GM12878 (cell line): ENCODE results near the gene PANK1. TPM values are rescaled to one million over a fixed set of nuclear protein-coding genes. Genes with fewer than 3 reads are reported as not detected.

Experiments used
- ATAC-seq: fragments of 200-7000 bp; cut with Tn5 transposase; 3 replicates; pipeline ENCODE4 v1.9.1; 2020; ENCODE audit warnings: mild to moderate bottlenecking, moderate library complexity
- BruUV-seq: library from RNA; stranded (reverse); fragments of 400-500 nt; replicated peaks from 2 replicates; lab custom pipeline; 2021; lab: Mats Ljungman, UMichigan
- CTCF ChIA-PET: fragments of 300-600 bp; sonication (Branson Sonifier 250); formaldehyde crosslinking; extraction: SDS; loops from one replicate; lab custom pipeline; 2021; ENCODE audit warnings: inconsistent platforms; lab: Yijun Ruan, JAX
- POLR2A ChIA-PET: fragments of 350-600 bp; formaldehyde crosslinking; extraction: SDS; loops from one replicate; lab custom pipeline; 2021; ENCODE audit warnings: inconsistent platforms; lab: Charles Lee
- RAD21 ChIA-PET: fragments of 300-600 bp; sonication (Branson Sonifier 250); formaldehyde crosslinking; loops from one replicate; lab custom pipeline; 2023; ENCODE audit warnings: antibody characterized with exemption; ENCODE audit not compliant: unreplicated experiment; lab: Charles Lee
- SMC1A ChIA-PET: fragments of 300-600 bp; sonication (Branson Sonifier 250); formaldehyde crosslinking; loops from one replicate; lab custom pipeline; 2023; ENCODE audit not compliant: unreplicated experiment, uncharacterized antibody; lab: Charles Lee
- DNase-seq: peaks from one replicate; pipeline ENCODE4 v3.0.0-alpha.2; 2011; ENCODE audit warnings: low read depth, low spot score
- FAIRE-seq: peaks from 3 replicates; lab custom pipeline; 2011; peaks lifted over from hg19 to GRCh38; lab: Jason Lieb, UNC
- H2AFZ ChIP-seq: 2 replicates; pipeline ENCODE4 v1.6.0; 2011; ENCODE audit warnings: low read depth, low read length, control low read depth; ENCODE audit not compliant: control insufficient read depth
- H3K27ac ChIP-seq: 2 replicates; pipeline ENCODE4 v1.5.1; 2011; ENCODE audit warnings: control low read depth; ENCODE audit not compliant: control insufficient read depth, insufficient read depth
- H3K27me3 ChIP-seq, 2 experiments: replicated peaks in 1 of 2; 2 replicates each; pipeline versions ENCODE4 v1.6.0 to v1.6.1; 2011; ENCODE audit warnings: low read length in 1 of 2; ENCODE audit not compliant: control insufficient read depth in 2 of 2, insufficient read depth in 2 of 2
- H3K36me3 ChIP-seq, 2 experiments: 2 replicates each; pipeline ENCODE4 v1.5.1; 2011; ENCODE audit warnings: low read length in 1 of 2; ENCODE audit not compliant: control insufficient read depth in 2 of 2, insufficient read depth in 2 of 2
- H3K4me1 ChIP-seq: 2 replicates; pipeline ENCODE4 v1.6.1; 2011; ENCODE audit warnings: mild to moderate bottlenecking, low read length, moderate library complexity, mixed read lengths; ENCODE audit not compliant: control insufficient read depth, insufficient read depth
- H3K4me2 ChIP-seq: 2 replicates; pipeline ENCODE4 v1.6.0; 2011; ENCODE audit warnings: control low read depth; ENCODE audit not compliant: control insufficient read depth, insufficient read depth
- H3K4me3 ChIP-seq: fragments of 200-600 bp; sonication (generic); 2 replicates; pipeline ENCODE4 v1.5.1; 2016
- H3K79me2 ChIP-seq: 2 replicates; pipeline ENCODE4 v1.6.0; 2011; ENCODE audit warnings: low read length; ENCODE audit not compliant: control insufficient read depth, insufficient read depth
- H3K9ac ChIP-seq: 2 replicates; pipeline ENCODE4 v1.8.0; 2011; ENCODE audit warnings: low read length, control low read depth, mixed read lengths; ENCODE audit not compliant: control insufficient read depth, insufficient read depth
- H3K9me3 ChIP-seq: replicated peaks from 3 replicates; pipeline ENCODE4 v1.5.1; 2011; ENCODE audit warnings: mild to moderate bottlenecking, low read length; ENCODE audit not compliant: control insufficient read depth, insufficient read depth
- H4K20me1 ChIP-seq: 2 replicates; pipeline ENCODE4 v1.6.0; 2011; ENCODE audit not compliant: control insufficient read depth, insufficient read depth
- BCLAF1 ChIP-seq: fragments of 450-650 bp; IDR thresholded peaks from 2 replicates; pipeline ENCODE4 v1.6.1; 2017; ENCODE audit warnings: antibody characterized with exemption, mild to moderate bottlenecking, moderate library complexity
- E2F4 ChIP-seq: IDR thresholded peaks from 2 replicates; pipeline ENCODE4 v1.6.1; 2012; ENCODE audit warnings: low read depth, low read length, improper control_type of control experiment
- EED ChIP-seq: sonication (generic); IDR thresholded peaks from 2 replicates; pipeline ENCODE4 v1.6.1; 2016; ENCODE audit warnings: antibody characterized with exemption, low read depth
- GABPA ChIP-seq: IDR thresholded peaks from 2 replicates; pipeline ENCODE4 v1.6.1; 2014; ENCODE audit warnings: antibody characterized with exemption, low read depth, mild to moderate bottlenecking, inconsistent platforms
- PAX5 ChIP-seq: IDR thresholded peaks from 2 replicates; pipeline ENCODE4 v1.6.1; 2011; ENCODE audit warnings: low read depth, low read length, borderline replicate concordance
- POU2F2 ChIP-seq: IDR thresholded peaks from 3 replicates; pipeline ENCODE4 v1.6.1; 2011; ENCODE audit warnings: low read depth, mild to moderate bottlenecking, low read length, borderline replicate concordance
- RAD21 ChIP-seq: IDR thresholded peaks from 2 replicates; pipeline ENCODE4 v1.6.1; 2011; ENCODE audit warnings: mild to moderate bottlenecking, low read depth, low read length, moderate library complexity; ENCODE audit not compliant: insufficient read depth
- RAD51 ChIP-seq: fragments of 450-650 bp; IDR thresholded peaks from 2 replicates; pipeline ENCODE4 v1.6.1; 2016; ENCODE audit warnings: moderate library complexity, mild to moderate bottlenecking, inconsistent platforms
- RELA ChIP-seq: fragments of 450-650 bp; IDR thresholded peaks from 2 replicates; pipeline ENCODE4 v1.8.0; 2014; ENCODE audit warnings: borderline replicate concordance; ENCODE audit not compliant: partially characterized antibody
- REST ChIP-seq: IDR thresholded peaks from 2 replicates; pipeline ENCODE4 v1.6.1; 2012; ENCODE audit warnings: mild to moderate bottlenecking, low read depth, low read length
- SIN3A ChIP-seq: IDR thresholded peaks from 2 replicates; pipeline ENCODE4 v1.6.1; 2012; ENCODE audit warnings: low read depth, low read length, improper control_type of control experiment
- STAT1 ChIP-seq: fragments of 450-650 bp; conservative IDR thresholded peaks from 2 replicates; pipeline ENCODE4 v1.6.1; 2014; ENCODE audit warnings: antibody characterized with exemption, mild to moderate bottlenecking
- SUZ12 ChIP-seq: fragments of 200-600 bp; sonication (generic); IDR thresholded peaks from one replicate; pipeline ENCODE4 v1.6.1; 2018; ENCODE audit warnings: antibody characterized with exemption, mild to moderate bottlenecking; ENCODE audit not compliant: unreplicated experiment
- WGBS: methylation state at CpG from one replicate; pipeline ENCODE4 v1.1.6; 2016; ENCODE audit warnings: low lambda C conversion rate; ENCODE audit not compliant: insufficient replicate concordance, insufficient coverage; ENCODE audit errors: missing lambda C conversion rate; 5-methylcytosine and 5-hydroxymethylcytosine counted together
- in situ Hi-C: fragments of 300-500 bp; cut with MboI; formaldehyde crosslinking; loops from 9 replicates; pipeline ENCODE4 v1.14.3; 2018; ENCODE audit warnings: mixed read lengths
- intact Hi-C: fragments of 100-400 bp; cut with micrococcal nuclease; formaldehyde crosslinking; loops from one replicate; pipeline ENCODE4 v1.14.2; 2022; ENCODE audit not compliant: unreplicated experiment
- polyA plus RNA-seq, 11 experiments: library from polyadenylated mRNA; depleted of rRNA in 4 of 11; unstranded in 6 of 11; stranded (reverse) in 5 of 11; fragments of >200 nt; fragmentation: Nextera tagmentation in 4 of 11; fragmentation: Illumina TruSeq in 1 of 11; extraction: Ambion mirVana in 4 of 11; extraction: Trizol in 1 of 11; gene quantifications; 1 replicate in 1 of 11; 2 replicates in 10 of 11; pipeline versions ENCODE4 v1.2.1 to v1.2.3, GENCODE V29; 2011 to 2016; ENCODE audit warnings: inconsistent platforms in 2 of 11, missing spikeins in 2 of 11, low read depth in 1 of 11
- total RNA-seq, 4 experiments: library from RNA; depleted of rRNA in 3 of 4; stranded (reverse); fragments of >200 nt in 3 of 4; fragmentation: Illumina TruSeq in 1 of 4; extraction: Trizol in 1 of 4; gene quantifications; 2 replicates each; pipeline versions ENCODE4 v1.2.1 to v1.2.3, GENCODE V29; 2013 to 2021
- TF ChIP-seq, protein P1 (sequence below): fragments of 450-650 bp; IDR thresholded peaks from 2 replicates; pipeline ENCODE4 v1.6.1; 2017; ENCODE audit warnings: low read depth, mild to moderate bottlenecking, moderate library complexity

PANK1 gene
- total and polyA plus RNA-seq, 10 of the 15 experiments (the other 5 are each of a cell fraction or from before 2014, with no cell fraction given): 1.9 to 10.6 (median 5.8) TPM

DNA sequence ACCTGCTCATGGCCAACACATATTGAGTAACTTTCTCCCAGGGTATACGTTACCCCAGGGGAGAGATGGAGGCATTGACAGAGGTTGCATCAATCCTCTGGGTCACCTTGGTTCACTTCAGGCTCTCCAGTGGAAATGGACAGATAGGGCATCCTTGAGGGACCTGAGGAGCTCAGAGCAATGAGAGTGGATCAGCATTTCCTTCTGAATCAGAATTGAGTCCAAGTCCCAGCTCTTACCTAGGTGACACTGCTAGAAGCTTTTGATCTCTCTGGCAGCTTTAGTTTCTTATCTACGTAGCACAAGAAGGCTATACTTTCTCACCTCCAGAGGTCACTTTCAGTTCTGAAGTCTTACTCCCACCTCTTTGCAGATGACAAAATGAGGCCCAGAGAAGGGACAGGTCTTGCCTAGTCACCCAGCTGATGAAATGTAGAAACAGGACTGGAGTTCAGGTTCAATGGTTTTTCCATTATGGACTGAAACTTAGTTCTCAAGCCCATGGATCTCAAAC is 35.2 kb downstream of the PANK1 start:
- CTCF ChIA-PET: interaction anchor here (0.6 to 2.2 kb wide), 19 partner anchors 12 to 1068 kb away, joined by 3 to 13 read pairs (median 3); partner anchors contain the start of gene KIF20B
- 0% methylated on average over 2 of the region's 2 CpGs for WGBS
- Histone ChIP-seq H3K36me3 (peaks cover 0 to 7% of the 10 kb centered on the region in 2 experiments; a peak in 1 of 4 replicates), H3K9ac (no peak overlapping the region), H3K4me2 (no peak overlapping the region), H3K4me1 (peaks cover 12% of the 10 kb centered on the region), H4K20me1 (no peaks in the 10 kb centered on the region), H3K9me3 (no peaks in the 10 kb centered on the region), H2AFZ (peak overlapping the region; percentile 46), H3K27me3 (no peaks in the 10 kb centered on the region), H3K27ac (no peak overlapping the region; the same call in 1 of the 2 replicates), H3K79me2 (no peaks in the 10 kb centered on the region), H3K4me3 (no peak overlapping the region)
- peak; percentile 98 for ATAC-seq
- FAIRE-seq: peak; percentile 89
- POLR2A ChIA-PET: interaction anchor here (0.8 to 1.1 kb wide), 2 partner anchors 34 to 91 kb away, joined by 3 to 4 read pairs; partner anchors contain the start of gene KIF20B
- RAD21 ChIA-PET: interaction anchor here (0.5 to 2.4 kb wide), 15 partner anchors 13 to 181 kb away, joined by 3 to 16 read pairs (median 4); partner anchors contain the start of gene KIF20B
- BruUV-seq: no TSS peak
- SMC1A ChIA-PET: interaction anchor here (0.5 to 2.4 kb wide), 14 partner anchors 9 to 163 kb away, joined by 3 to 21 read pairs (median 4); partner anchors contain the start of gene KIF20B
- in situ Hi-C loops: no loop called here
- intact Hi-C loops: no loop called here
- peak; percentile 37 for DNase-seq
- TF ChIP-seq SIN3A (no peak), RELA (no peak), RAD51 (no peak), BCLAF1 (no peak), SUZ12 (no peak), PAX5 (no peak), RAD21 (peak; percentile 67), EED (0 out of 2 replicates have a peak, but pooled peaks have one; percentile 27), REST (no peak), STAT1 (no peak), E2F4 (no peak), GABPA (no peak), POU2F2 (no peak)
- TF ChIP-seq, protein P1, sequence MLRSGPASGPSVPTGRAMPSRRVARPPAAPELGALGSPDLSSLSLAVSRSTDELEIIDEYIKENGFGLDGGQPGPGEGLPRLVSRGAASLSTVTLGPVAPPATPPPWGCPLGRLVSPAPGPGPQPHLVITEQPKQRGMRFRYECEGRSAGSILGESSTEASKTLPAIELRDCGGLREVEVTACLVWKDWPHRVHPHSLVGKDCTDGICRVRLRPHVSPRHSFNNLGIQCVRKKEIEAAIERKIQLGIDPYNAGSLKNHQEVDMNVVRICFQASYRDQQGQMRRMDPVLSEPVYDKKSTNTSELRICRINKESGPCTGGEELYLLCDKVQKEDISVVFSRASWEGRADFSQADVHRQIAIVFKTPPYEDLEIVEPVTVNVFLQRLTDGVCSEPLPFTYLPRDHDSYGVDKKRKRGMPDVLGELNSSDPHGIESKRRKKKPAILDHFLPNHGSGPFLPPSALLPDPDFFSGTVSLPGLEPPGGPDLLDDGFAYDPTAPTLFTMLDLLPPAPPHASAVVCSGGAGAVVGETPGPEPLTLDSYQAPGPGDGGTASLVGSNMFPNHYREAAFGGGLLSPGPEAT: peak; percentile 38; the same call in 1 of the 2 replicates
